ENCODE measurements around the gene CCHCR1. TPM values are rescaled to one million over a fixed set of nuclear protein-coding genes. Genes with fewer than 3 reads are reported as not detected.
"Not testable (repeated sequence)": the region's sequence is repeated elsewhere in the genome, so short reads cannot be mapped to it uniquely, and the experiment has no call there.

Gene CCHCR1
- total RNA-seq, 1 donor: 14.7 TPM

DNA sequence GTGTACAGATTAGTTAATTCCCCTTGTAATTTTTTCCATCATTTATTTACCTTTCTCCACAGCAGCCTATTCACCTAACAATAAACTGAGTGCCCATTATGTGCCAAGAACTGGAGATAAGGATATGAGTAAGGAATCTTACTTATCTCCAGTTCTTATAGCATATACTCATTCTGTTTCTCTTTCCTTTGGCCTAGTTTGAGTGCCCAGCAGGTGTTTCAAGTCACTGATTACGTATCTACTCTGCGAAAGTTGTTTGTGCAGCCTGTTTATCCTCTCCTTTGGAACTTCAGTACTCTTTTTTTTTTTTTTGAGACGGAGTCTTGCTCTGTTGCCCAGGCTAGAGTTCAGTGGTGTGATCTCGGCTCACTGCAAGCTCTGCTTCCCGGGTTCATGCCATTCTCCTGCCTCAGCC, 30.2 kb upstream of the CCHCR1 start:
- TF ChIP-seq, protein P1, sequence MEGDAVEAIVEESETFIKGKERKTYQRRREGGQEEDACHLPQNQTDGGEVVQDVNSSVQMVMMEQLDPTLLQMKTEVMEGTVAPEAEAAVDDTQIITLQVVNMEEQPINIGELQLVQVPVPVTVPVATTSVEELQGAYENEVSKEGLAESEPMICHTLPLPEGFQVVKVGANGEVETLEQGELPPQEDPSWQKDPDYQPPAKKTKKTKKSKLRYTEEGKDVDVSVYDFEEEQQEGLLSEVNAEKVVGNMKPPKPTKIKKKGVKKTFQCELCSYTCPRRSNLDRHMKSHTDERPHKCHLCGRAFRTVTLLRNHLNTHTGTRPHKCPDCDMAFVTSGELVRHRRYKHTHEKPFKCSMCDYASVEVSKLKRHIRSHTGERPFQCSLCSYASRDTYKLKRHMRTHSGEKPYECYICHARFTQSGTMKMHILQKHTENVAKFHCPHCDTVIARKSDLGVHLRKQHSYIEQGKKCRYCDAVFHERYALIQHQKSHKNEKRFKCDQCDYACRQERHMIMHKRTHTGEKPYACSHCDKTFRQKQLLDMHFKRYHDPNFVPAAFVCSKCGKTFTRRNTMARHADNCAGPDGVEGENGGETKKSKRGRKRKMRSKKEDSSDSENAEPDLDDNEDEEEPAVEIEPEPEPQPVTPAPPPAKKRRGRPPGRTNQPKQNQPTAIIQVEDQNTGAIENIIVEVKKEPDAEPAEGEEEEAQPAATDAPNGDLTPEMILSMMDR (IDR thresholded peaks at IDR 0.05; ENCODE audit: insufficient read depth, low read depth, low read length): no peak
- DNase-seq (ENCODE audit: low read depth): no peak
- H3K4me3 ChIP-seq (ENCODE audit: low read depth, low read length): no peak overlapping the region

DNA sequence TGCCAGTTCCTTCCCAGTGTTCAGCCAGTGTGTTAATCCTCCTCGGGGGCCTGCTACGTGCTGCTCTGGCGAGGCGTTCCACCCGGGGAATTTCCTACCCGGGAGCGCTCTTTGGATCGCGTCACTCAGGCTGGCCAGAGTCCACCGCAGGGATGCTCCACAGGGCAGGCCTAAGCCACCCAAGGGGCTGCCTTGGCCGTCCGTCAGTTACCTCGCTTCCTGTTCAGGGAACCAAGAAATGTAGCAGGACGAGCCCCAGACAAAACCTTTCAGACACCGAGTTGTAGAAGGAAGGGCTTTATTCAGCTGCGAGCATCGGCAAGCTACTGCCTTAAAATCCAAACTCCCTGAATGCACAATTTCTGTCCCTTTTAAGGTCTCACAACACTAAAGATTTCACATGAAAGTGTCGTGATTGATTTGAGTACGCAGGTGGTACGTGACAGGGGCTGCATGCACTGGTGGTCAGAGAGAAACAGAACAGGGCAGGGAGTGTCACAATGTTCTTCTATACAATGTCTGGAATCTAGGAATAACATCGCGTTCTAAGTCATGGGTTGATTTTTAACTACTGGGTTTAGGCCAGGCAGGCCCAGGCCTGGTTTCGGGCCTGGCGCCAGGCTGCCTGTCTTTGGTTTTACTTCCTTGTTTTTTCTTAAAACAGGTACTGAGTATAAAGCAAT, 28.6 kb upstream of the CCHCR1 start:
- peak; percentile 71 for DNase-seq (ENCODE audit: low read depth)
- H3K4me3 ChIP-seq (ENCODE audit: low read depth, low read length): peak overlapping the region; percentile 30
- TF ChIP-seq, protein P1 (IDR thresholded peaks at IDR 0.05; ENCODE audit: insufficient read depth, low read depth, low read length): no peak

DNA sequence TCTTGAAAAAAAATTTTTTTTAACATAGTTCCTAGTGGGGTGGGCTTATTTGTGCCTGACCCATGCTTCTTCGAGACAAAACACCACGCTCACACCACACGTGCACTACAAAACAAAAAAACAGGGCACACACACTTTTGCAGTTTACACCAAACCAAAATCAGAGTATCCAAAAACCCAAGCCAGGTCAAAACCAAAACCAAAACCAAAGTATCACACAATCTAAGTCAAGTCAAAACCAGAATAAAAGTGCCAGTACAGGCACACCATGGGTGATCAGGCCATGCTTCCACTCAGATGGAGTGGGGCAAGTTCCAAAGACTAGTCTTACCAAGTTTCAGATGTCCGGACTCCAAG, 28.1 kb upstream of the CCHCR1 start:
- peak overlapping the region; percentile 30 for H3K4me3 ChIP-seq (ENCODE audit: low read depth, low read length)
- not testable (repeated sequence) for DNase-seq (ENCODE audit: low read depth)

DNA sequence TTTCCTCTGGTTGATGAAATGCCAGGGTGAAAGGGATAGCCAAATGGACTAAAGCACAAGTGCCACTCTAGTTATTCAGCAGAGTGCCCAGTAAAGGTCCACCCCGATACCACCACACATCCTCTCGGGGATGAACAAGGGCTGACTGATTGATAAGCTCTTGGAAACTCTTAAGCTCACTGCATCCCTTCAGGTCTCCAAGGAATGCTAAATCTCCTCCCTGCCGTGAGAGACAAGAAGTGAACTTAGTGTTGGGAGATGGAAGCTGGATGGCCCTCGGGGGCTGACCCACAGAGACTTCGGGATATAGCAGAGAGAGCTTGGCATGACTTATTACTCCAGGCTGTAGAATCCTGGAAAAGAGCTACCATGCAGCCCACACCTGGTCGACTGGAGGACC, 26.3 kb upstream of the CCHCR1 start:
- not testable (repeated sequence) for DNase-seq (ENCODE audit: low read depth); H3K4me3 ChIP-seq (ENCODE audit: low read depth, low read length)

DNA sequence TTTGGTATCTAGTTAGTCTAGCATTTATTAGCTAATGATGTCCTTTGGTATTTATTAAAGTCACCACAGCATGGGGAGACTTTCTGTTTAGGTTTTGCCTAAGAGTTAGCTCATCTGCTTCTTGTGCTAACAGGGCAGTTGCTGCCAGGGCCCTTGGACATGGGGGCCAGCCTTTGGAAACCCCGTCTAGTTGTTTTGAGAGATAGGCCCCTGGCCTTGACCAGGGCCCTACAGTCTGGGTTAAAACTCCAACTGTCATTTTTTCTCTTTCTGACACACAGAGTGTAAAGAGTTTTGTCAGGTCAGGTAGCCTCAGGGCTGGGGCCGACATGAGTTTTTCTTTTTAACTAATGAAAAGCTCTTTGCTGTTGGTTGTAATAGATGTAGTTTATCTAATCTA, 25.7 kb upstream of the CCHCR1 start:
- not testable (repeated sequence) for DNase-seq (ENCODE audit: low read depth); H3K4me3 ChIP-seq (ENCODE audit: low read depth, low read length)

DNA sequence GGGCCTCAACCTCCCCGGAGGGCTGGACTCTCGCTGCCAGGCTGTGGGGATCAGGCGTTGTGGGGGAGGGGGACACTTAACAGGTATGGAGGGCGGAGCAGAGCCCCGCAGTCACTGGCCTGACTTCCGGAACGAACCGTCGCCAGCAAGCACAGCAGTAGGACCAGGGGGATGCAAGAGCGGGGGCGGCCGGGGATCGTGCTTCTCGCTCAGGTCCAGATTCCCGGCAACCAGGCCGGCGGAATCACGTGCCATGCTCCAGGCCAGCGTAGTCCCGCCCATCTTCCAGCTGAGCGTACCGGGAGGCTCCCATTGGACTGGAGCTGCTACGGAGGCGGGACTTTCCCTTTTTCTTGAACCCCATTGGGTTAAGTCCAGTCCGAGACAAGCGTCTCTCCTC, 22.9 kb upstream of the CCHCR1 start:
- peak; percentile 87 for DNase-seq (ENCODE audit: low read depth)
- peak overlapping the region; percentile 64 for H3K4me3 ChIP-seq (ENCODE audit: low read depth, low read length)
- TF ChIP-seq, protein P1 (IDR thresholded peaks at IDR 0.05; ENCODE audit: insufficient read depth, low read depth, low read length): no peak

DNA sequence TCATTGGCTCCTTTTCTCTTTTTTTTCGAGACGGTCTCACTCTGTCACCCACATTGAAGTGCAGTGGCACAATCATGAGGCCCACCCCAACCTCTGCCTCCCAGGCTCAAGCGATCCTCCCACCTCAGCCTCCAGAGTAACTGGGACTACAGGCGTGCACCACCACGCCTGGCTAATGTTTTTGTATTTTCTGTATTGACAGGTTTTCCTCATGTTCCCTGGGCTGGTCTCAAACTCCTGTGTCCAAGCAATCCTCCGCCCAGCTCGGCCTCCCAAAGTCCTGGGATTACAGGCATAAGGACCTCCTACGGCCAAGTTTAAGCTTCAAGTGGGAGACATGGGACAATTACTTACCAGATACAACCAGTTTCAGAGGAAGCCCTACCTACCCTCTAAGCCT, 22.3 kb upstream of the CCHCR1 start:
- TF ChIP-seq, protein P1 (IDR thresholded peaks at IDR 0.05; ENCODE audit: insufficient read depth, low read depth, low read length): no peak
- H3K4me3 ChIP-seq (ENCODE audit: low read depth, low read length): peak overlapping the region; percentile 64
- no peak for DNase-seq (ENCODE audit: low read depth)

DNA sequence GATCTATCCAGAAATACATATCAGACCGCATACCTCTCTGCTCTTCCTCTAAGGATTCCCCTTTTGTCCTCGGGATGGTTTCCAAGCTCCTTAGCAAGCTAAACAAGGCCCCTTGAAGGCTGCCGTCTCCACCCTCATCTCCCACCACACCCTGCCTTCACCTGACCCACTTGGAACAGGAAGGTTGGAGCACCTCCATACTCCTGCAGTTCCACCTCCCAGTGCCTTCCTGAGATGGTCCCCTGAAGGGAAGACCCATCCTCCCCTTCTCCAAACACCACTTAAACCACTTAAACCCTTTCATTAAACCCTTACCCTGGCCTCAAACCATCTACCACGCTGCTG, 21.4 kb upstream of the CCHCR1 start:
- DNase-seq (ENCODE audit: low read depth): no peak
- TF ChIP-seq, protein P1 (IDR thresholded peaks at IDR 0.05; ENCODE audit: insufficient read depth, low read depth, low read length): no peak
- no peak overlapping the region for H3K4me3 ChIP-seq (ENCODE audit: low read depth, low read length)
